HepG2 (cell line): ENCODE measurements around the gene WSB2.

Experiments used
- GABPA ChIP-seq, 2 experiments: IDR thresholded peaks; 2 replicates each; pipeline ENCODE4 v1.6.1; 2011 to 2016; ENCODE audit warnings: low read depth in 2 of 2, low read length in 1 of 2, missing biosample characterization in 1 of 2, missing genetic modification characterization in 1 of 2
- JUNB ChIP-seq: sonication (generic); formaldehyde crosslinking; IDR thresholded peaks from 2 replicates; pipeline ENCODE4 v1.8.0; 2022; ENCODE audit warnings: missing genetic modification reagents, mild to moderate bottlenecking, borderline replicate concordance
- MAZ ChIP-seq, 2 experiments: sonication (generic) in 1 of 2; formaldehyde crosslinking in 1 of 2; IDR thresholded peaks; 2 replicates each; pipeline versions ENCODE4 v1.5.0 to v1.6.1; 2012 to 2020; ENCODE audit warnings: low read depth in 2 of 2, mild to moderate bottlenecking in 2 of 2, borderline replicate concordance in 1 of 2, improper control_type of control experiment in 1 of 2, low read length in 1 of 2, missing genetic modification reagents in 1 of 2, moderate library complexity in 1 of 2
- NFIC ChIP-seq: IDR thresholded peaks from 2 replicates; pipeline ENCODE4 v1.6.1; 2012; ENCODE audit warnings: mild to moderate bottlenecking, low read length, inconsistent platforms
- PHF8 ChIP-seq: sonication (generic); formaldehyde crosslinking; IDR thresholded peaks from 2 replicates; pipeline ENCODE4 v1.5.0; 2020; ENCODE audit warnings: missing genetic modification reagents
- ZBTB20 ChIP-seq: sonication (generic); formaldehyde crosslinking; IDR thresholded peaks from 2 replicates; pipeline ENCODE4 v1.8.1; 2023; ENCODE audit warnings: missing genetic modification reagents, low read depth, mild to moderate bottlenecking, borderline replicate concordance
- ZFP36 ChIP-seq: fragments of 150-350 bp; IDR thresholded peaks from 2 replicates; pipeline ENCODE4 v1.6.1; 2018; ENCODE audit warnings: borderline replicate concordance, low read length, low read depth; ENCODE audit not compliant: partially characterized antibody
- ZNF501 ChIP-seq: sonication (generic); formaldehyde crosslinking; IDR thresholded peaks from 2 replicates; pipeline ENCODE4 v1.5.1; 2020; ENCODE audit warnings: mild to moderate bottlenecking, moderate library complexity, missing genetic modification reagents
- ZNF580 ChIP-seq: IDR thresholded peaks from 2 replicates; pipeline ENCODE4 v1.6.1; 2016; ENCODE audit warnings: low read depth, borderline replicate concordance
- ZSCAN21 ChIP-seq: sonication (generic); formaldehyde crosslinking; IDR thresholded peaks from 2 replicates; pipeline ENCODE4 v1.8.0; 2022; ENCODE audit warnings: mild to moderate bottlenecking, missing genetic modification reagents, moderate library complexity, borderline replicate concordance
- ZSCAN25 ChIP-seq: sonication (generic); formaldehyde crosslinking; IDR thresholded peaks from 2 replicates; pipeline ENCODE4 v1.8.0; 2022; ENCODE audit warnings: mild to moderate bottlenecking, missing genetic modification reagents
- TF ChIP-seq, protein P1 (sequence below): sonication (generic); formaldehyde crosslinking; IDR thresholded peaks from 2 replicates; pipeline ENCODE4 v1.5.0; 2020; ENCODE audit warnings: mild to moderate bottlenecking, missing genetic modification reagents, moderate library complexity
- TF ChIP-seq, protein P2 (sequence below): sonication (generic); formaldehyde crosslinking; IDR thresholded peaks from 2 replicates; pipeline ENCODE4 v1.4.0; 2020; ENCODE audit warnings: missing genetic modification reagents
- TF ChIP-seq, protein P3 (sequence below): sonication (generic); formaldehyde crosslinking; IDR thresholded peaks from 2 replicates; pipeline ENCODE4 v1.4.0; 2020; ENCODE audit warnings: missing genetic modification reagents

DNA sequence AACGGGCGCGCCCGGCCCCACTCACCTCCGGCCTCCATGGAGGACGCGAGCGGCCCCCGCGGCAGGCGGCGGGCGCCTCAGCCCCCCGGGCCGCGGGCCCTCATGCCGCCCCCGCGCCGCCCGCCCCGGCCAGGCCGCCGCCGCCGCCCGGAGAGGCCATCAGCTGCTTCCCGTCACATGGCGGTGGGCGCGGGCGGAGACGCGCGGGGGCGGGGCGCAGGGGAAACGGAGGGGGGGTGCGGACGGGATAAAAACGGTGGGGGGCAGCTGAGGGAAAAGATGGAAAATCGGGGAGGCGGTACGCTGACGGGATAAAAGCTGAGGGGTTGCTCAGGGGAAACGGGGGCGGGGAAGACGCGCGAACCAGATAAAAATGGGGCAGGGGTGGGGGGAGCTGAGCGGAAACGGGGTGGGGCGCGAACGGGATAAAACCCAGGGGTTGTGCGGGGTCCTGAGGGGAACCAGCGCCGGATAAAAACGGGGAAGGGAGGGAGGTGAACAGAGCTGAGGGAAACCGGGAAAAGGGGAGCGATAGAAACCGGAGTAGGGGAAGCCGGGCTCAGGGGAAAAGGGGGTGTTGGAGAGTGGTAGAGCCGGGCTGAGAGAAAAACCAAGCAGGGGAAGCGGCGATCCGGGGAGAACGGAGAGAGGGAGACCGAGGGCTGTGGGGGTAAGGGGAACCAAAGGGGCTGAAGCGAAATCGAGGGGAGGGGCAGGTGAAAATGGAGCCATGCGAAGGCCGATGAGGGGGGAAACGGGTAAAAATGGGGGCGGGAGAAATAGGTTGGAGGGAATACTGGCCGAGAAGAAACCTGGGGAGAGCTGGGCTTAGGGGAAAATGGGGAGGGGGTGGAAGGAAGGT is at the start of gene WSB2:
- TF ChIP-seq ZFP36: no peak
- TF ChIP-seq JUNB: no peak
- TF ChIP-seq, protein P1, sequence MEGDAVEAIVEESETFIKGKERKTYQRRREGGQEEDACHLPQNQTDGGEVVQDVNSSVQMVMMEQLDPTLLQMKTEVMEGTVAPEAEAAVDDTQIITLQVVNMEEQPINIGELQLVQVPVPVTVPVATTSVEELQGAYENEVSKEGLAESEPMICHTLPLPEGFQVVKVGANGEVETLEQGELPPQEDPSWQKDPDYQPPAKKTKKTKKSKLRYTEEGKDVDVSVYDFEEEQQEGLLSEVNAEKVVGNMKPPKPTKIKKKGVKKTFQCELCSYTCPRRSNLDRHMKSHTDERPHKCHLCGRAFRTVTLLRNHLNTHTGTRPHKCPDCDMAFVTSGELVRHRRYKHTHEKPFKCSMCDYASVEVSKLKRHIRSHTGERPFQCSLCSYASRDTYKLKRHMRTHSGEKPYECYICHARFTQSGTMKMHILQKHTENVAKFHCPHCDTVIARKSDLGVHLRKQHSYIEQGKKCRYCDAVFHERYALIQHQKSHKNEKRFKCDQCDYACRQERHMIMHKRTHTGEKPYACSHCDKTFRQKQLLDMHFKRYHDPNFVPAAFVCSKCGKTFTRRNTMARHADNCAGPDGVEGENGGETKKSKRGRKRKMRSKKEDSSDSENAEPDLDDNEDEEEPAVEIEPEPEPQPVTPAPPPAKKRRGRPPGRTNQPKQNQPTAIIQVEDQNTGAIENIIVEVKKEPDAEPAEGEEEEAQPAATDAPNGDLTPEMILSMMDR (CRISPR knock-in tag): no peak
- no peak for TF ChIP-seq ZNF501 (CRISPR knock-in tag)
- no peak for TF ChIP-seq ZSCAN21 (CRISPR knock-in tag)
- peak; percentile 30; the same call in 1 of the 2 replicates for TF ChIP-seq GABPA (IDR thresholded peaks at IDR 0.05; ENCODE audit: low read depth, low read length)
- TF ChIP-seq GABPA (CRISPR knock-in tag; IDR thresholded peaks at IDR 0.05; ENCODE audit: low read depth): peak; percentile 36; the same call in 1 of the 2 replicates
- TF ChIP-seq NFIC: no peak
- TF ChIP-seq, protein P2, sequence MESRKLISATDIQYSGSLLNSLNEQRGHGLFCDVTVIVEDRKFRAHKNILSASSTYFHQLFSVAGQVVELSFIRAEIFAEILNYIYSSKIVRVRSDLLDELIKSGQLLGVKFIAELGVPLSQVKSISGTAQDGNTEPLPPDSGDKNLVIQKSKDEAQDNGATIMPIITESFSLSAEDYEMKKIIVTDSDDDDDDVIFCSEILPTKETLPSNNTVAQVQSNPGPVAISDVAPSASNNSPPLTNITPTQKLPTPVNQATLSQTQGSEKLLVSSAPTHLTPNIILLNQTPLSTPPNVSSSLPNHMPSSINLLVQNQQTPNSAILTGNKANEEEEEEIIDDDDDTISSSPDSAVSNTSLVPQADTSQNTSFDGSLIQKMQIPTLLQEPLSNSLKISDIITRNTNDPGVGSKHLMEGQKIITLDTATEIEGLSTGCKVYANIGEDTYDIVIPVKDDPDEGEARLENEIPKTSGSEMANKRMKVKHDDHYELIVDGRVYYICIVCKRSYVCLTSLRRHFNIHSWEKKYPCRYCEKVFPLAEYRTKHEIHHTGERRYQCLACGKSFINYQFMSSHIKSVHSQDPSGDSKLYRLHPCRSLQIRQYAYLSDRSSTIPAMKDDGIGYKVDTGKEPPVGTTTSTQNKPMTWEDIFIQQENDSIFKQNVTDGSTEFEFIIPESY: no peak
- no peak; the same call in 1 of the 2 replicates for TF ChIP-seq ZSCAN25
- no peak for TF ChIP-seq ZNF580 (CRISPR knock-in tag)
- 0 out of 2 replicates have a peak, but pooled peaks have one; percentile 19 for TF ChIP-seq PHF8
- TF ChIP-seq ZBTB20 (CRISPR knock-in tag): no peak
- TF ChIP-seq MAZ (IDR thresholded peaks at IDR 0.05; ENCODE audit: borderline replicate concordance, low read depth, low read length): no peak
- no peak for TF ChIP-seq MAZ (CRISPR knock-in tag; IDR thresholded peaks at IDR 0.05; ENCODE audit: low read depth)
- TF ChIP-seq, protein P3, sequence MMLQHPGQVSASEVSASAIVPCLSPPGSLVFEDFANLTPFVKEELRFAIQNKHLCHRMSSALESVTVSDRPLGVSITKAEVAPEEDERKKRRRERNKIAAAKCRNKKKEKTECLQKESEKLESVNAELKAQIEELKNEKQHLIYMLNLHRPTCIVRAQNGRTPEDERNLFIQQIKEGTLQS (CRISPR knock-in tag): no peak
